Gastroesophageal sphincter (tissue), 4 donors: ENCODE measurements around the gene THEM4. TPM values are rescaled to one million over a fixed set of nuclear protein-coding genes. Genes with fewer than 3 reads are reported as not detected.
"Not testable (repeated sequence)": the region's sequence is repeated elsewhere in the genome, so short reads cannot be mapped to it uniquely, and the experiment has no call there.

ENCODE experiments used
- ATAC-seq: fragments of 150-250 bp; one replicate; pipeline ENCODE4 v1.9.1; 2016; ENCODE audit warnings: mild to moderate bottlenecking, moderate library complexity
- H3K27ac ChIP-seq, 4 donors: fragments of 200-600 bp; sonication (generic) in 3 of 4; 1 replicate in 3 of 4; 2 replicates in 1 of 4; pipeline ENCODE4 v1.5.1; 2016 to 2019
- H3K27me3 ChIP-seq: fragments of 200-600 bp; sonication (generic); one replicate; pipeline ENCODE4 v1.5.1; 2019
- H3K36me3 ChIP-seq, 2 donors: fragments of 200-600 bp; sonication (generic); one replicate each; pipeline ENCODE4 v1.5.1; 2019; ENCODE audit warnings: control low read depth in 1 of 2
- H3K4me1 ChIP-seq, 3 donors: fragments of 200-600 bp; sonication (generic); 1 replicate in 2 of 3; 2 replicates in 1 of 3; pipeline ENCODE4 v1.5.1; 2016 to 2019; ENCODE audit warnings: control low read depth in 2 of 3
- H3K4me3 ChIP-seq, 2 donors: fragments of 200-600 bp; sonication (generic); one replicate each; pipeline ENCODE4 v1.5.1; 2019; ENCODE audit warnings: mild to moderate bottlenecking in 1 of 2, moderate library complexity in 1 of 2
- H3K9me3 ChIP-seq, 3 donors: fragments of 200-600 bp; sonication (generic); one replicate each; pipeline ENCODE4 v1.5.1; 2017 to 2019; ENCODE audit warnings: control low read depth in 2 of 3
- CTCF ChIP-seq, 4 experiments: fragments of 200-600 bp in 2 of 4; fragments of 450-650 bp in 2 of 4; sonication (generic) in 1 of 4; IDR thresholded peaks; one replicate each; pipeline ENCODE4 v1.5.1; 2017 to 2019; ENCODE audit warnings: antibody characterized with exemption in 4 of 4, mild to moderate bottlenecking in 2 of 4, moderate library complexity in 2 of 4
- EP300 ChIP-seq: sonication (generic); formaldehyde crosslinking; IDR thresholded peaks from one replicate; pipeline ENCODE4 v1.6.1; 2017; ENCODE audit warnings: antibody characterized with exemption, mild to moderate bottlenecking
- POLR2A ChIP-seq, 2 donors: fragments of 450-650 bp; IDR thresholded peaks; one replicate each; pipeline ENCODE4 v1.6.1; 2017; ENCODE audit warnings: antibody characterized with exemption in 2 of 2, mild to moderate bottlenecking in 2 of 2, moderate library complexity in 1 of 2
- POLR2AphosphoS5 ChIP-seq: sonication (generic); formaldehyde crosslinking; IDR thresholded peaks from one replicate; pipeline ENCODE4 v1.6.1; 2017; ENCODE audit warnings: antibody characterized with exemption
- WGBS, 2 donors: methylation state at CpG; one replicate each; pipeline ENCODE4 v1.1.5; 2018; ENCODE audit warnings: low coverage in 1 of 2; 5-methylcytosine and 5-hydroxymethylcytosine counted together
- total RNA-seq, 4 donors: library from RNA; depleted of rRNA; stranded (reverse); fragments of >200 nt; gene quantifications; one replicate each; pipeline ENCODE4 v1.1.0, GENCODE V29; 2016

THEM4 gene
- total RNA-seq, 4 donors from 2014 or later = 14.7 to 17.5 (median 16.1) TPM

- H3K4me3 ChIP-seq = no peak overlapping the region
- TF ChIP-seq POLR2AphosphoS5 (no peak), EP300 (no peak), CTCF (IDR thresholded peaks at IDR 0.05) (no peak), POLR2A (IDR thresholded peaks at IDR 0.05) (no peak)
- H3K9me3 ChIP-seq = no peaks in the 10 kb centered on the region
- 62% methylated on average over 2 of the region's 6 CpGs; no CpG with 5 or more reads in 1 of the 2 donors for WGBS, 2 donors
- no peaks in the 10 kb centered on the region for H3K4me1 ChIP-seq
- no peak for ATAC-seq
- no peaks in the 10 kb centered on the region for H3K36me3 ChIP-seq
- no peaks in the 10 kb centered on the region for H3K27me3 ChIP-seq
- H3K27ac ChIP-seq = no peak overlapping the region
Measured at GRCh38 chr1:151858886-151859665, 50.2 kb downstream of the THEM4 start.

- no peaks in the 10 kb centered on the region for H3K9me3 ChIP-seq
- H3K36me3 ChIP-seq = no peaks in the 10 kb centered on the region
- no peaks in the 10 kb centered on the region for H3K4me1 ChIP-seq
- WGBS, 2 donors = 74 to 93% methylated on average over 2 to 3 of the region's 3 CpGs
- no peak overlapping the region for H3K4me3 ChIP-seq
- no peak for TF ChIP-seq POLR2AphosphoS5
- no peak for TF ChIP-seq POLR2A (IDR thresholded peaks at IDR 0.05)
- TF ChIP-seq EP300 = no peak
- no peak for TF ChIP-seq CTCF (IDR thresholded peaks at IDR 0.05)
- no peak overlapping the region for H3K27ac ChIP-seq
- no peak for ATAC-seq
- peaks cover 9% of the 10 kb centered on the region for H3K27me3 ChIP-seq
Measured at GRCh38 chr1:151858030-151858746, 51.1 kb downstream of the THEM4 start.

- H3K4me3 ChIP-seq = no peak overlapping the region
- no peak for TF ChIP-seq POLR2AphosphoS5
- TF ChIP-seq EP300 = no peak
- no peak for TF ChIP-seq CTCF (IDR thresholded peaks at IDR 0.05)
- no peak for TF ChIP-seq POLR2A (IDR thresholded peaks at IDR 0.05)
- H3K27ac ChIP-seq = no peak overlapping the region
- no peak for ATAC-seq
- WGBS, 2 donors = 32 to 54% methylated on average over 4 of the region's 4 CpGs
- H3K36me3 ChIP-seq = no peaks in the 10 kb centered on the region
- H3K27me3 ChIP-seq = peaks cover 29% of the 10 kb centered on the region
- H3K9me3 ChIP-seq = no peaks in the 10 kb centered on the region
- H3K4me1 ChIP-seq = no peaks in the 10 kb centered on the region
Measured at GRCh38 chr1:151855933-151856332, 53.4 kb downstream of the THEM4 start.

- not testable (repeated sequence) for H3K4me1 ChIP-seq, ATAC-seq, H3K36me3 ChIP-seq, H3K9me3 ChIP-seq, H3K4me3 ChIP-seq, H3K27ac ChIP-seq
- peaks cover 33% of the 10 kb centered on the region for H3K27me3 ChIP-seq
- 35% methylated on average over 4 of the region's 8 CpGs; no CpG with 5 or more reads in 1 of the 2 donors for WGBS, 2 donors
Measured at GRCh38 chr1:151855516-151855915, 53.8 kb downstream of the THEM4 start.

GRCh38 chr1:151854658-151855057 is 54.7 kb downstream of the THEM4 start:
- Histone ChIP-seq H3K4me1 (no peaks in the 10 kb centered on the region), H3K27ac (no peak overlapping the region), H3K27me3 (peaks cover 42% of the 10 kb centered on the region), H3K4me3 (no peak overlapping the region), H3K36me3 (no peaks in the 10 kb centered on the region), H3K9me3 (no peaks in the 10 kb centered on the region)
- TF ChIP-seq POLR2AphosphoS5 (no peak), CTCF (IDR thresholded peaks at IDR 0.05) (no peak), EP300 (no peak), POLR2A (IDR thresholded peaks at IDR 0.05) (no peak)
- WGBS, 2 donors = 87 to 92% methylated on average over 3 of the region's 7 CpGs
- ATAC-seq = no peak
